ENCODE measurements around the gene SLC44A5.
"Not testable (repeated sequence)": the region's sequence is repeated elsewhere in the genome, so short reads cannot be mapped to it uniquely, and the experiment has no call there.

SLC44A5 gene

GRCh38 chr1:75264112-75264511, 346.8 kb downstream of the SLC44A5 start:
- DNase-seq, result no peak

GRCh38 chr1:75263616-75264015, 347.3 kb downstream of the SLC44A5 start:
- not testable (repeated sequence) for DNase-seq

GRCh38 chr1:75261946-75262345, 349.0 kb downstream of the SLC44A5 start:
- not testable (repeated sequence) for DNase-seq

GRCh38 chr1:75258351-75258750, 352.6 kb downstream of the SLC44A5 start:
- DNase-seq, result no peak

GRCh38 chr1:75257424-75257823, 353.5 kb downstream of the SLC44A5 start:
- DNase-seq, result no peak

- DNase-seq, result not testable (repeated sequence)
Measured at GRCh38 chr1:75250114-75250513, 360.8 kb downstream of the SLC44A5 start.

- no peak for DNase-seq
Measured at GRCh38 chr1:75245239-75245638, 365.7 kb downstream of the SLC44A5 start.

- no peak for DNase-seq
Measured at GRCh38 chr1:75243124-75243523, 367.8 kb downstream of the SLC44A5 start.

- DNase-seq, result no peak
Measured at GRCh38 chr1:75237316-75237715, 373.6 kb downstream of the SLC44A5 start.

- no peak for DNase-seq
Measured at GRCh38 chr1:75234562-75234961, 376.4 kb downstream of the SLC44A5 start.

- DNase-seq, result peak in 1 of 2 donors; percentile 6
Measured at GRCh38 chr1:75233302-75233929, 377.5 kb downstream of the SLC44A5 start.

GRCh38 chr1:75220072-75220471, 390.8 kb downstream of the SLC44A5 start:
- DNase-seq, result no peak

GRCh38 chr1:75214017-75214416, 396.9 kb downstream of the SLC44A5 start:
- no peak for DNase-seq

GRCh38 chr1:75211648-75212047, 399.3 kb downstream of the SLC44A5 start:
- no peak for DNase-seq

GRCh38 chr1:75208862-75209261, 402.1 kb downstream of the SLC44A5 start:
- no peak for DNase-seq

- DNase-seq, result peak in 1 of 2 donors; percentile 74
Measured at GRCh38 chr1:75203415-75204277, 407.3 kb downstream of the SLC44A5 start.

GRCh38 chr1:75202751-75203150, 408.2 kb downstream of the SLC44A5 start:
- no peak for DNase-seq

GRCh38 chr1:75198761-75199160, 412.2 kb downstream of the SLC44A5 start:
- no peak for DNase-seq

GRCh38 chr1:75198163-75198562, 412.8 kb downstream of the SLC44A5 start:
- DNase-seq, result no peak

- no peak for DNase-seq
Measured at GRCh38 chr1:75188892-75189291, 422.0 kb downstream of the SLC44A5 start.

GRCh38 chr1:75181214-75181955, 429.5 kb downstream of the SLC44A5 start:
- DNase-seq, result not testable (repeated sequence)

GRCh38 chr1:75174031-75174760, 436.7 kb downstream of the SLC44A5 start:
- DNase-seq, result no peak

- peak in 1 of 2 donors; percentile 36 for DNase-seq
Measured at GRCh38 chr1:75172556-75172955, 438.4 kb downstream of the SLC44A5 start.

Data from hippocampal formation (tissue), 2 donors.